ENCODE measurements around the gene ATAD3B.
"Not testable (repeated sequence)": the region's sequence is repeated elsewhere in the genome, so short reads cannot be mapped to it uniquely, and the experiment has no call there.

ATAD3B gene

DNA sequence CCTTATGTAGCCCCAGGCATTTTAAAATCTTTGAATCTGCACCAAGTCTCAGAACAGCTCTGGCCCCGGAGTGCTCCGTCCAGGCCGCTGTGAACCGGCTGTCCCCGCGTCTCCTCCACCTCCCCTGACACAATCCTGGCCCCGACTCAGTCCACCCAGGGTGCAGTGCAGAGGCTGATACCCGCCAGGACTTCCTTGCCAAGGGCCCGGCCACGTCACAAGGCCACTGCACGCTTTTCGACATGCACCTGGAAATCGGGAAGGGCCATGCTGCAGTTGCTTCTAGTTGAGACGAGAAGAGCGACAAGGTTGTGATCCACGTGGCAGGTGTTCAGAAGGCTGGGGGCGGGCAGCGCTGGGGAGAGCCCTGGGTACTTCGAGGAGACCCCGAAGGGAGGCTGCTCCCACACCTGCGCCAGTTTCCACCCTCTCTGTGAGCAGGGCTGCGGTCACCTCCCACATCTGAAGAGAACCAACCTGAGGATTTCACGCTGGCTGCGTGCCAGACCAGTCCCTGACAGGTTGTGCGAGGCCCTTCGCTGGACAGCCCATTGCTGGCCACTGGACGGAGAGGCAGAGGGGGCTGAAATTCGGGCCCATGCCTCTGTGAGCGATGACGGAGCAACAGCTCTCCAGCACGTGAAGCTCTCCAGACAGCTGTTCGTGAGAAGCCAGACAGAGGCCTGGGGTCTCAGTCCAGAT, 29.3 kb upstream of the ATAD3B start:
- H3K4me3 ChIP-seq (replicated peaks; ENCODE audit: low read depth, low read length), result no peak overlapping the region
- no peak for DNase-seq (ENCODE audit: low read depth)
- TF ChIP-seq, protein P1, sequence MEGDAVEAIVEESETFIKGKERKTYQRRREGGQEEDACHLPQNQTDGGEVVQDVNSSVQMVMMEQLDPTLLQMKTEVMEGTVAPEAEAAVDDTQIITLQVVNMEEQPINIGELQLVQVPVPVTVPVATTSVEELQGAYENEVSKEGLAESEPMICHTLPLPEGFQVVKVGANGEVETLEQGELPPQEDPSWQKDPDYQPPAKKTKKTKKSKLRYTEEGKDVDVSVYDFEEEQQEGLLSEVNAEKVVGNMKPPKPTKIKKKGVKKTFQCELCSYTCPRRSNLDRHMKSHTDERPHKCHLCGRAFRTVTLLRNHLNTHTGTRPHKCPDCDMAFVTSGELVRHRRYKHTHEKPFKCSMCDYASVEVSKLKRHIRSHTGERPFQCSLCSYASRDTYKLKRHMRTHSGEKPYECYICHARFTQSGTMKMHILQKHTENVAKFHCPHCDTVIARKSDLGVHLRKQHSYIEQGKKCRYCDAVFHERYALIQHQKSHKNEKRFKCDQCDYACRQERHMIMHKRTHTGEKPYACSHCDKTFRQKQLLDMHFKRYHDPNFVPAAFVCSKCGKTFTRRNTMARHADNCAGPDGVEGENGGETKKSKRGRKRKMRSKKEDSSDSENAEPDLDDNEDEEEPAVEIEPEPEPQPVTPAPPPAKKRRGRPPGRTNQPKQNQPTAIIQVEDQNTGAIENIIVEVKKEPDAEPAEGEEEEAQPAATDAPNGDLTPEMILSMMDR (IDR thresholded peaks at IDR 0.05; ENCODE audit: low read length, missing control alignments), result no peak

DNA sequence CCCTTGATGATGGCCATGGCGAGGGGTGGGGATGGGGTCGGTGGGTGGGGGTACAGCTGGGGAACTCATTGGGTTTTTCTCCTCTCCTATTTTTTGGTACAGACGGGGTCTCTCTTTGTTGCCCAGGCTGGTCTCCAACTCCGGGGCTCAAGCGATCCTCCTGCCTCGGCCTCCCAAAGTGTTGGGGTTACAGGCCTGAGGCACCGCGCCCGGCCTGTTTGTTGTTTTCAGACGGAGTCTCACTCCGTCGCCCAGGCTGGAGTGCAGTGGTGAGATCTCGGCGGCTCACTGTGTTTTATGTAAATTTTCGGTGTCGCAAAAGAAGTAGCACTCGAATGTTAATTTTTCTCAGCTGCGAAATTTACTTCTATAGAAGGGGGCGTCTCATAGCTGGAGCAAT, 24.9 kb upstream of the ATAD3B start:
- not testable (repeated sequence) for DNase-seq (ENCODE audit: low read depth)

DNA sequence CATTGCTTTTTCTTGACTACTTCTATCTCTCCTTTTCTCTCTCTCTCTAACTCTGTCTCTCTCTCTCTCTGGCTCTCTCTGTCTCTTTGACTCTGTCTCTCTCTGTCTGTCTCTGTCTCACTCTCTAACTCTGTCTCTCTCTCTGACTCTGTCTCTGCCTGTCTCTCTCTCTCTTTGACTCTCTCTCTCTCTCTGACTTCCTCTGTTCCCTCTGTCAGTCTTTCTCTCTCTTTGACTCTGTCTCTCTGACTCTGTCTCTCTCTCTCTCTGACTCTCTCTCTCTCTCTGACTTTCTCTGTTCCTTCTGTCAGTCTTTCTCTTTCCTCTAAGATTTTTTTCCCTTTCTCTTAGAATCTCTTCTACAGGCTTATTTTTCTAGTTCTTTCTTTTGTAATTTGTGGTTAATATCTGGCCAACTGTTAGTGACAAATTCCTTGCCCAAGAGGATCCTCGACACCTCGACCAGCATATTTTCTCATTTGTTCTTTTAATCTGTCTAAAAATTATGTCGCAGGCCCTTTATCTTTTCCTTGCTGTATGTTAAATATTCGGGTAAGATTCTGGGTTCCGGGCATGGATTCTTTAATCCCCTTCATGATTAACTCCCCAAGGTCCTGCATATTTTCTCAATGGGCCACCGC, 22.3 kb upstream of the ATAD3B start, which contains the start of gene ATAD3C:
TSS of gene ATAD3C (plus strand) at position 591 of the 641 bp plus-strand sequence. CDS start 995 bp downstream, outside the sequence.
- DNase-seq (ENCODE audit: low read depth), result no peak
- TF ChIP-seq, protein P1 (IDR thresholded peaks at IDR 0.05; ENCODE audit: low read length, missing control alignments), result no peak
- H3K4me3 ChIP-seq (replicated peaks; ENCODE audit: low read depth, low read length), result no peak within 1 kb of the TSS

More for the DNA sequence above, 24.9 kb upstream of the ATAD3B start:
- H3K4me3 ChIP-seq (replicated peaks; ENCODE audit: low read depth, low read length), result not testable (repeated sequence)

- not testable (repeated sequence) for DNase-seq (ENCODE audit: low read depth); H3K4me3 ChIP-seq (replicated peaks; ENCODE audit: low read depth, low read length)
Observed at GRCh38 chr1:1450616-1451015, 20.9 kb upstream of the ATAD3B start.

DNA sequence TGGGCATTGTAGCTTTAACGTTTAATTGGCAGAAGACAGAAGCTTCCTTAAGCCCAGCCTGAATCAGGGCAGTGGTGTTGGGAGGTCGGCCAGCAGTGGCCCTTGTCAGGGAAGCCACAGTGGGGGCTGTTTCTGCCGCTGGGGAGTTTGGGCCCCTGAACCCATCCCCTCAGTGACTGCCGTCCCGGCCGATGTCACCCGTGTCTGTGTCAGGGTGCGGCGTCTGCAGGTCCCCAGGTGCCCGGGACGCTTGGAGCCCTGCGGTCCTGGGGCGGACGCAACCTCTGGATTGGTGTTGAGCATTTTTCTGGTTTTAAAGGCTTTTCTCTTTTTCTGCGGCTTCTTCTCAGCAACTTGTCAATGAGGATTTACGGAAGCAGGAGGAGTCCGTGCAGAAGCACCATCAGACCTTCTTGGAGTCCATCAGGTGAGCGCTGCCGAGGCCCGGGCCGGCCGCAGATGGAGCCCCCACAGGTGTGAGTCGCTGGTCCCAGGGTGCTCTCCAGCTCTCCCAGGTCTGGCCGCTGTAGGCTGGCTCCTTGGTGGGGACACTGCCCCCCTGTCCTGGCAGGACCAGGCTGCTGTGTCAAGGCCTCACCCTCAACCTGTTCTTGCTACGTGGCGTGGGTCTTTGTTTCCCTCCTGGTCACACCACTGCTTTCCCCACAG, 19.7 kb upstream of the ATAD3B start:
- no peak for DNase-seq (ENCODE audit: low read depth)
- TF ChIP-seq, protein P1 (IDR thresholded peaks at IDR 0.05; ENCODE audit: low read length, missing control alignments), result no peak
- H3K4me3 ChIP-seq (replicated peaks; ENCODE audit: low read depth, low read length), result no peak overlapping the region

DNA sequence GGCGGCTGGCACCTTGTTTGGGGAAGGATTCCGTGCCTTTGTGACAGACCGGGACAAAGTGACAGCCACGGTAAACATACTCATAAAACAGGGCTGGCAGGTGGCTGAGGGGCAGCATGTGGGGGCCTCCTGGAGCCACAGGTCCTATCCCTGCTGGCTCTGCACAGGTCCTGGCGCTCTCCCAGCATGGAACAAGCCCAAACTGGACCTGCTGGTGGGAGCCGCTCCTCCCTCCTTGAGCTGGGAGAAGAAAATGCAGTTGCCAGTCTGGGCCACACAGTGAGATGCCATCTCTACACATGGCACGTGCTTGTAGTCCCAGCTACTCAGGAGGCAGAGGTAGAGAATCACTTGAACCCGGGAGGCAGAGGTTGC, 19.2 kb upstream of the ATAD3B start:
- DNase-seq (ENCODE audit: low read depth); H3K4me3 ChIP-seq (replicated peaks; ENCODE audit: low read depth, low read length): not testable (repeated sequence)

DNA sequence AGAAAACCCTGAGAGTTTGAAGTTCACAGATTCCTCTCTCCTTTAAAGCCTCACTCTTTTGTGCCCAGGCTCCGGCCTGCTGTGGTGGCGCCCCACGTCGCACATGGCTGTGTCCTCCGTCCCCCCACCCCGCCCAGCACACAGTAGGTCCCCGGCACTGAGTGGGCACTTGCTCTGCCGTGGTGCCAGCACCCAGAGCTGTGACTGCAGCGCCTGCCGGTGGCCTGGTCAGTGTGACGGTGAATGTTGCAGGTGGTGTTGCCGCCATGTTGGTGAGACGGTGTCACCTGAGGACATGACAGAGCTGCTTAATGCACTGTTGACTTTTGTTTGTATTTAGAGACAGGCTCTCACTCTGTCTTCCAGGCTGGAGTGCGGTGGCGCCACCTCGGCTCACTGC, 18.7 kb upstream of the ATAD3B start:
- no peak overlapping the region for H3K4me3 ChIP-seq (replicated peaks; ENCODE audit: low read depth, low read length)
- DNase-seq (ENCODE audit: low read depth), result no peak
- TF ChIP-seq, protein P1 (IDR thresholded peaks at IDR 0.05; ENCODE audit: low read length, missing control alignments), result no peak

GRCh38 chr1:1454286-1455056, 17.1 kb upstream of the ATAD3B start:
- DNase-seq (ENCODE audit: low read depth); H3K4me3 ChIP-seq (replicated peaks; ENCODE audit: low read depth, low read length): not testable (repeated sequence)
